PC-3 (cell line): ENCODE data around the gene CTNNBIP1.

Experiments
- EZH2 ChIP-seq: fragments of 300-600 bp; sonication (generic); IDR thresholded peaks from one replicate; pipeline ENCODE4 v1.6.1; 2017; ENCODE audit warnings: antibody characterized with exemption, mild to moderate bottlenecking, low read length; ENCODE audit not compliant: unreplicated experiment
- TF ChIP-seq, protein P1 (sequence below): fragments of 300-600 bp; sonication (generic); conservative IDR thresholded peaks from 2 replicates; pipeline ENCODE4 v1.5.1; 2017; ENCODE audit warnings: antibody characterized with exemption, low read depth, mild to moderate bottlenecking, low read length

DNA sequence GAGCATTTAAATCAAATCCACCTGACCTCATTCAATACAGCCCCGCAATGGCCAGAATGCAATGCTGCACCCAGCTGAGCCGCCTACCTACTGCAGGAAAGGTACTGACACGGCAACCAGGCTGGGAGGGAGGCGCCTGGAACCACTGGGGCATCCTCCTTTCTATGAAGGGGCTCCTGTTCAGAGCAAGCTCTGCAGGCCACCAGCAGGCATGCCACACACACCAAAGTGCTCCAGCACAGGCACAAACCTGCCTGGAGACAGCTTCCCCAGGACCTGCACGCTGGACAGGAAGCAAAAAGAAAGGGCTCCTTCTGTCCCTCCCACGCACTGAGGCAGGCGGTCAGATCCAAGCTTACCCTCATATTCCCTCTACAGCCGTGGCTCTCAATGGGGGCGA is 21.2 kb downstream of the CTNNBIP1 start:
- TF ChIP-seq, protein P1, sequence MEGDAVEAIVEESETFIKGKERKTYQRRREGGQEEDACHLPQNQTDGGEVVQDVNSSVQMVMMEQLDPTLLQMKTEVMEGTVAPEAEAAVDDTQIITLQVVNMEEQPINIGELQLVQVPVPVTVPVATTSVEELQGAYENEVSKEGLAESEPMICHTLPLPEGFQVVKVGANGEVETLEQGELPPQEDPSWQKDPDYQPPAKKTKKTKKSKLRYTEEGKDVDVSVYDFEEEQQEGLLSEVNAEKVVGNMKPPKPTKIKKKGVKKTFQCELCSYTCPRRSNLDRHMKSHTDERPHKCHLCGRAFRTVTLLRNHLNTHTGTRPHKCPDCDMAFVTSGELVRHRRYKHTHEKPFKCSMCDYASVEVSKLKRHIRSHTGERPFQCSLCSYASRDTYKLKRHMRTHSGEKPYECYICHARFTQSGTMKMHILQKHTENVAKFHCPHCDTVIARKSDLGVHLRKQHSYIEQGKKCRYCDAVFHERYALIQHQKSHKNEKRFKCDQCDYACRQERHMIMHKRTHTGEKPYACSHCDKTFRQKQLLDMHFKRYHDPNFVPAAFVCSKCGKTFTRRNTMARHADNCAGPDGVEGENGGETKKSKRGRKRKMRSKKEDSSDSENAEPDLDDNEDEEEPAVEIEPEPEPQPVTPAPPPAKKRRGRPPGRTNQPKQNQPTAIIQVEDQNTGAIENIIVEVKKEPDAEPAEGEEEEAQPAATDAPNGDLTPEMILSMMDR: no peak
- no peak for TF ChIP-seq EZH2
